Endodermal cell (in vitro differentiated cells): Measurements from ENCODE around the gene PTGFR. TPM values are rescaled to one million over a fixed set of nuclear protein-coding genes. Genes with fewer than 3 reads are reported as not detected.

Experiments used
- DNase-seq: peaks from one replicate; pipeline ENCODE4 v3.0.0-alpha.2; 2017
- H3K27ac ChIP-seq: 2 replicates; pipeline ENCODE4 v1.5.1; 2013; ENCODE audit warnings: mild to moderate bottlenecking, low read depth, low read length, moderate library complexity
- H3K27me3 ChIP-seq: 2 replicates; pipeline ENCODE4 v1.6.1; 2013; ENCODE audit warnings: mild to moderate bottlenecking, low read length, moderate library complexity; ENCODE audit not compliant: insufficient read depth, control insufficient read depth, poor library complexity, severe bottlenecking
- H3K36me3 ChIP-seq: 2 replicates; pipeline ENCODE4 v1.7.0; 2013; ENCODE audit warnings: mild to moderate bottlenecking, low read length, moderate library complexity; ENCODE audit not compliant: control insufficient read depth, insufficient read depth
- H3K4me1 ChIP-seq: one replicate; pipeline ENCODE4 v1.7.0; 2013; ENCODE audit warnings: low read length; ENCODE audit not compliant: control insufficient read depth, insufficient read depth
- H3K4me3 ChIP-seq: 2 replicates; pipeline ENCODE4 v1.5.1; 2013; ENCODE audit warnings: mild to moderate bottlenecking, low read length, moderate library complexity
- H3K9ac ChIP-seq: 2 replicates; pipeline ENCODE4 v1.6.1; 2013; ENCODE audit warnings: mild to moderate bottlenecking, low read length, moderate library complexity; ENCODE audit not compliant: poor library complexity, severe bottlenecking; ENCODE audit errors: extremely low read depth
- H3K9me3 ChIP-seq: 2 replicates; pipeline ENCODE4 v1.6.1; 2013; ENCODE audit warnings: mild to moderate bottlenecking, low read length, moderate library complexity; ENCODE audit not compliant: control insufficient read depth
- H3K27ac Mint-ChIP-seq: 2 replicates; pipeline ENCODE4 v1.8.0; 2020; ENCODE audit warnings: mixed read lengths
- H3K27me3 Mint-ChIP-seq: 2 replicates; pipeline ENCODE4 v1.8.0; 2021; ENCODE audit warnings: mild to moderate bottlenecking, mixed read lengths; ENCODE audit not compliant: insufficient read depth
- H3K36me3 Mint-ChIP-seq: 2 replicates; pipeline ENCODE4 v1.8.0; 2020; ENCODE audit warnings: low read depth, mixed read lengths
- H3K4me1 Mint-ChIP-seq: 2 replicates; pipeline ENCODE4 v1.8.0; 2020; ENCODE audit warnings: mixed read lengths
- H3K4me3 Mint-ChIP-seq: 2 replicates; pipeline ENCODE4 v1.8.0; 2020; ENCODE audit warnings: mild to moderate bottlenecking, moderate library complexity, mixed read lengths
- H3K9me3 Mint-ChIP-seq: 2 replicates; pipeline ENCODE4 v1.8.0; 2020; ENCODE audit warnings: mild to moderate bottlenecking, mixed read lengths
- WGBS, 2 experiments: methylation state at CpG; one replicate each; pipeline versions ENCODE4 v1.1.5 to v1.1.7; 2013; ENCODE audit warnings: missing lambda C conversion rate in 2 of 2, mixed read lengths in 1 of 2; ENCODE audit not compliant: insufficient coverage in 1 of 2, insufficient read length in 1 of 2; 5-methylcytosine and 5-hydroxymethylcytosine counted together
- total RNA-seq, 2 donors: library from RNA; stranded (reverse); fragmentation: NEBNext Ultra II Directional in 1 of 2; extraction: Animal tissue kit (Norgen Biotek cat#: 25700) in 1 of 2; gene quantifications; 2 replicates in 1 of 2; 3 replicates in 1 of 2; pipeline ENCODE4 v1.2.1, GENCODE V29; 2021
- TF ChIP-seq, protein P1 (sequence below): fragments of 200-600 bp; sonication (generic); conservative IDR thresholded peaks from 2 replicates; pipeline ENCODE4 v1.5.0; 2021; ENCODE audit warnings: antibody characterized with exemption, mild to moderate bottlenecking

PTGFR gene
- total RNA-seq, 2 donors from 2014 or later, result 0.09 to 0.38 TPM

DNA sequence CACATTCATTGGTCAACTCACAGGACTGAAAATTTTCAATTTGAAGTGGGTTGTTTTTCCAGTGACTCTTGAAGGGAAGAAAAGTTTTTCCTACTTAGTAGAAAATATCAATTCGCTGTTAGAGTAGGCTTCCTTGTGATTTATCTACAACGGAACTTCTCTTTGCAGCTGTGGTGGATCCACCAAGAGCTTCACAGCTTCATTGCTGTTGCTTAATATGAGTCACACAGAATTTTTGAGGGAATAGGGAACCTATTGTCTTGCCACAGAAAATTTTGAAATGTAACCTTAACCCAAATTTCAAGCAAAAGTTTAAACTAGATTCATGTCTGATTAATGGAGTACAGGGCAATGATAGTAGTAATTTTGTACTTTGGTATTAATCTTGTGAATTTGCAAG is 71.1 kb downstream of the PTGFR start:
- H3K4me3 ChIP-seq, result no peak overlapping the region
- Mint-ChIP-seq H3K36me3 (no peaks in the 10 kb centered on the region), H3K4me3 (no peak overlapping the region), H3K27me3 (peaks cover 9% of the 10 kb centered on the region), H3K4me1 (no peaks in the 10 kb centered on the region), H3K9me3 (no peaks in the 10 kb centered on the region), H3K27ac (no peak overlapping the region)
- WGBS, 2 experiments, result 84% methylated on average over 2 of the region's 2 CpGs; no CpG with 5 or more reads in 1 of the 2 experiments
- no peak overlapping the region for H3K9ac ChIP-seq
- H3K9me3 ChIP-seq, result no peaks in the 10 kb centered on the region
- H3K4me1 ChIP-seq, result no peaks in the 10 kb centered on the region
- H3K27me3 ChIP-seq, result no peaks in the 10 kb centered on the region
- no peak for DNase-seq
- H3K36me3 ChIP-seq, result no peaks in the 10 kb centered on the region
- TF ChIP-seq, protein P1, sequence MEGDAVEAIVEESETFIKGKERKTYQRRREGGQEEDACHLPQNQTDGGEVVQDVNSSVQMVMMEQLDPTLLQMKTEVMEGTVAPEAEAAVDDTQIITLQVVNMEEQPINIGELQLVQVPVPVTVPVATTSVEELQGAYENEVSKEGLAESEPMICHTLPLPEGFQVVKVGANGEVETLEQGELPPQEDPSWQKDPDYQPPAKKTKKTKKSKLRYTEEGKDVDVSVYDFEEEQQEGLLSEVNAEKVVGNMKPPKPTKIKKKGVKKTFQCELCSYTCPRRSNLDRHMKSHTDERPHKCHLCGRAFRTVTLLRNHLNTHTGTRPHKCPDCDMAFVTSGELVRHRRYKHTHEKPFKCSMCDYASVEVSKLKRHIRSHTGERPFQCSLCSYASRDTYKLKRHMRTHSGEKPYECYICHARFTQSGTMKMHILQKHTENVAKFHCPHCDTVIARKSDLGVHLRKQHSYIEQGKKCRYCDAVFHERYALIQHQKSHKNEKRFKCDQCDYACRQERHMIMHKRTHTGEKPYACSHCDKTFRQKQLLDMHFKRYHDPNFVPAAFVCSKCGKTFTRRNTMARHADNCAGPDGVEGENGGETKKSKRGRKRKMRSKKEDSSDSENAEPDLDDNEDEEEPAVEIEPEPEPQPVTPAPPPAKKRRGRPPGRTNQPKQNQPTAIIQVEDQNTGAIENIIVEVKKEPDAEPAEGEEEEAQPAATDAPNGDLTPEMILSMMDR, result no peak
- no peak overlapping the region for H3K27ac ChIP-seq

DNA sequence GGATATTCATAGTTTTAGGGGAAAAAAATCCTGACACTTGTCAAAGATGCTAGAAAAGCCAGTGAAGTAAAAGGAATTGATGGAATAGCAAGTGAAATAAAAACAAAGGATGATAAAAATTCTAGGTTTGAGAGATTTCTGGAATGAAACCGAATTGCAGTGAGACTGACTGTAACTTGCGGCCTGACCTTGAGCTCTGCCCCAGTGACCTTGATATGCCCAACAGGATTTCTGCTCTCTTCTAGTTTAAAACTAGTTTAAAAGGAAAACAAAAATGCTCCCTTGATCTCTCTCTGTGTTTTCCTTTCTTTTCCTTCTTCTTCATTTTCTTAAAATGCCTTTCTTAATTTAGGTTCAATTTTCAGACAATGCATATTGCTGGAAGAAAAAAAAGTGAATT is 74.6 kb downstream of the PTGFR start:
- H3K27me3 ChIP-seq, result no peaks in the 10 kb centered on the region
- H3K27ac ChIP-seq, result no peak overlapping the region
- Mint-ChIP-seq H3K9me3 (no peaks in the 10 kb centered on the region), H3K27me3 (no peaks in the 10 kb centered on the region), H3K4me1 (no peaks in the 10 kb centered on the region), H3K27ac (no peak overlapping the region), H3K36me3 (no peaks in the 10 kb centered on the region), H3K4me3 (no peak overlapping the region)
- no peaks in the 10 kb centered on the region for H3K36me3 ChIP-seq
- H3K4me1 ChIP-seq, result no peaks in the 10 kb centered on the region
- no peak overlapping the region for H3K4me3 ChIP-seq
- TF ChIP-seq, protein P1, result no peak
- DNase-seq, result no peak
- no peak overlapping the region for H3K9ac ChIP-seq
- 89 to 100% methylated on average over 2 of the region's 2 CpGs for WGBS, 2 experiments
- H3K9me3 ChIP-seq, result no peaks in the 10 kb centered on the region

DNA sequence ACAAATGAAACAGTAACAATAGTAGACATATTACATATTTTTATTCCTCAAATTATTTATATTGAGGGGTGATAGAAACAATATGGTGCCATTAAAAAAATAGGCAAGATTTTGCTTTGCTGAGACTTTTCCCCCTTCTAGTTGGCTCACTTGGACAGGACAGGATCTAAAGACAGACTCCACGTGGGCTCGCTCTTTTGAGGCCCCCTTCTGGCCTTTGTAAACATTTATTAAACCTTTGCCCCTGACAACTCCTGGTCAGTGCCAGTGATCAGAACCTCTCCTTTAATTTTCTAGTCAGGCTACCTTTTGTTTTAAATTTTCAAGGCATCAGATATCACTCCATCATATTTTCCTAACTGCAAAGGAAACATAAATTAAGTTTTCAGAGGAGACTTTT is 79.8 kb downstream of the PTGFR start:
- H3K9ac ChIP-seq, result no peak overlapping the region
- Mint-ChIP-seq H3K9me3 (no peaks in the 10 kb centered on the region), H3K36me3 (no peaks in the 10 kb centered on the region), H3K4me3 (no peak overlapping the region), H3K4me1 (no peaks in the 10 kb centered on the region), H3K27ac (no peak overlapping the region), H3K27me3 (no peaks in the 10 kb centered on the region)
- WGBS, 2 experiments, result 76 to 83% methylated on average over 2 of the region's 2 CpGs
- no peak for DNase-seq
- TF ChIP-seq, protein P1, result peak; percentile 56
- no peaks in the 10 kb centered on the region for H3K27me3 ChIP-seq
- no peak overlapping the region for H3K27ac ChIP-seq
- H3K9me3 ChIP-seq, result no peaks in the 10 kb centered on the region
- no peaks in the 10 kb centered on the region for H3K4me1 ChIP-seq
- no peak overlapping the region for H3K4me3 ChIP-seq
- no peaks in the 10 kb centered on the region for H3K36me3 ChIP-seq
